Activated naive CD4-positive, alpha-beta T cell treated with Interleukin-2 at 50 U/mL for 16 hours (primary cell): ENCODE measurements around the gene PAOX.
"Not testable (repeated sequence)": the region's sequence is repeated elsewhere in the genome, so short reads cannot be mapped to it uniquely, and the experiment has no call there.

Source experiments
- DNase-seq: peaks from one replicate; pipeline ENCODE4 v3.0.0-alpha.2; 2020

The PAOX gene

GRCh38 chr10:133411523-133412380 is 32.7 kb downstream of the PAOX start:
- no peak for DNase-seq

GRCh38 chr10:133412381-133412711 is 33.3 kb downstream of the PAOX start:
- DNase-seq, result no peak

- not testable (repeated sequence) for DNase-seq
These were observed 35.3 kb downstream of the PAOX start for GRCh38 chr10:133414401-133414800.

- DNase-seq, result no peak
These were observed 36.7 kb downstream of the PAOX start for GRCh38 chr10:133415752-133416151.

GRCh38 chr10:133418289-133418993 is 39.4 kb downstream of the PAOX start:
- no peak for DNase-seq

- DNase-seq, result no peak
These were observed 40.3 kb downstream of the PAOX start for GRCh38 chr10:133419211-133419950.

GRCh38 chr10:133420028-133420427 is 41.0 kb downstream of the PAOX start:
- DNase-seq, result no peak

GRCh38 chr10:133420579-133420978 is 41.5 kb downstream of the PAOX start:
- DNase-seq, result no peak

- no peak for DNase-seq
These were observed 42.5 kb downstream of the PAOX start for GRCh38 chr10:133421336-133422222.

GRCh38 chr10:133422223-133422806 is 43.3 kb downstream of the PAOX start:
- no peak for DNase-seq

GRCh38 chr10:133422807-133423771 is 44.0 kb downstream of the PAOX start:
- no peak for DNase-seq

- not testable (repeated sequence) for DNase-seq
These were observed 45.0 kb downstream of the PAOX start for GRCh38 chr10:133424102-133424501.

- not testable (repeated sequence) for DNase-seq
These were observed 45.5 kb downstream of the PAOX start, which contains the start of gene SPRN for GRCh38 chr10:133424601-133425000. SPRN (minus strand) TSS chr10:133424625; CDS start chr10:133423681, 944 bp downstream.

- DNase-seq, result not testable (repeated sequence)
These were observed 50.5 kb downstream of the PAOX start for GRCh38 chr10:133429571-133429970.

- not testable (repeated sequence) for DNase-seq
These were observed 53.0 kb downstream of the PAOX start for GRCh38 chr10:133431888-133432613.

- DNase-seq, result not testable (repeated sequence)
These were observed 53.7 kb downstream of the PAOX start for GRCh38 chr10:133432789-133433188.

GRCh38 chr10:133438711-133439273 is 59.7 kb downstream of the PAOX start:
- no peak for DNase-seq

- no peak for DNase-seq
These were observed 60.7 kb downstream of the PAOX start for GRCh38 chr10:133439517-133440461.
